Measurements from ENCODE around the gene FAM193B. TPM values are rescaled to one million over a fixed set of nuclear protein-coding genes. Genes with fewer than 3 reads are reported as not detected.

FAM193B gene
- total and polyA plus RNA-seq, 10 donors: 86.9 to 364 (median 134) TPM

DNA sequence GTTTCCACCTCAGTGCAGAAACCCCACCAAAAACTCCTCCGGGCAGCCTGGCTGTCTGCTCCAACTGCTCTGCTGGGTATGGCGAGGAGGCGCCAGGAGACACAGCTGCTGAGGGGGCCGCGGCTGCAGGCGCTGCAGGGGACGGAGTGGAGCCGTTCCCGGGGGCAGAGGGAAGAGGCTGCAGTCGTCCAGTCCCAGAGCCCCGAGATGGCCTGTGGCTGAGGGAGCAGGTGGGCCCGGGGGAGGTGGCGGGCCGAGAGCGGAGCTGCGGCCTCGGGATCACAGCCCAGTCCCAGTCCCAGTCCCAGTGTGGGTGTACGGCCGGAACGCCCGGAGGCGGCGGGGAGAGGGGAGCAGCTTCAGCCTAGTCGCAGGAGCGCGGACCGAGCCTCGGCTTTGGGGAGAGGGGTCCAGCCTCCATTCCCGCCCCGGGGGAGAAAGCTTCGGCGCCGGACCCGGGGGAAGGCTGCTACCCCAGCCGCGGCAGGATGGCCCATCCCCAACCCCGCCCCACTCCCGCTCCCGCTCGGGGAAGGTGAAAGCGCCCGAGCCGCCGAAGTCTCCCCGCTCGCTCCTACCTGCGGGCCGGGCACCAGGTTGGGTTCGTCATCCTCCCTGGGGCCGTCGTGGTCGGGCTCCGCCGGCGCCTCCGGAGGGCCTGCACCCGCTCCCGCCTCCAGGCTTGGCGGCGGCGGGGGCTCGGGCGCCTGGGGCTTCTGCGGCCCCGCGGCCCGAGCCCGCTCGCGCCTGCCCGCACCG lies 513 bp downstream of the FAM193B start:
- DNase-seq: peak; percentile 92
- TF ChIP-seq POLR2A (IDR thresholded peaks at IDR 0.05) (no peak), POLR2AphosphoS5 (IDR thresholded peaks at IDR 0.05) (peak in 1 of 3 donors; percentile 2), CTCF (IDR thresholded peaks at IDR 0.05 in 8 of 11, conservative IDR thresholded peaks at IDR 0.05 in 3 of 11) (no peak)
- H3K27me3 ChIP-seq (replicated peaks in 1 of 7): no peaks in the 10 kb centered on the region
- intact Hi-C loops (cut with DNase I; ENCODE audit: low total_unique reads): no loop called here
- H3K27ac ChIP-seq: peak overlapping the region; percentile 63 to 90 (median 84)
- peaks cover 0 to 27% (median 6%) of the 10 kb centered on the region in 6 donors for H3K36me3 ChIP-seq
- WGBS, 5 donors: 1% methylated on average over 29 to 72 of the region's 72 CpGs
- no peaks in the 10 kb centered on the region for H3K9me3 ChIP-seq
- peaks cover 17 to 60% (median 37%) of the 10 kb centered on the region in 6 donors for H3K4me1 ChIP-seq
- H3K4me3 ChIP-seq: peak overlapping the region; percentile 79 to 99 (median 88)

- WGBS, 5 donors: 57 to 70% (median 66%) methylated on average over 16 of the region's 16 CpGs
- peaks cover 0 to 29% (median 6%) of the 10 kb centered on the region in 6 donors for H3K36me3 ChIP-seq
- DNase-seq: peak; percentile 79
- TF ChIP-seq CTCF (IDR thresholded peaks at IDR 0.05 in 8 of 11, conservative IDR thresholded peaks at IDR 0.05 in 3 of 11) (no peak), POLR2A (IDR thresholded peaks at IDR 0.05) (no peak), POLR2AphosphoS5 (IDR thresholded peaks at IDR 0.05) (no peak)
- no peaks in the 10 kb centered on the region for H3K27me3 ChIP-seq (replicated peaks in 1 of 7)
- peak overlapping the region; percentile 79 to 99 (median 88) for H3K4me3 ChIP-seq
- H3K27ac ChIP-seq: peak overlapping the region in 7 of 8 donors; percentile 63 to 90 (median 85)
- intact Hi-C loops (cut with DNase I; ENCODE audit: low total_unique reads): no loop called here
- no peaks in the 10 kb centered on the region for H3K9me3 ChIP-seq
- peaks cover 17 to 69% (median 46%) of the 10 kb centered on the region in 6 donors for H3K4me1 ChIP-seq
These were observed 1.4 kb downstream of the FAM193B start for GRCh38 chr5:177552839-177553455.

GRCh38 chr5:177550122-177550521 lies 4.2 kb downstream of the FAM193B start:
- Histone ChIP-seq H3K27me3 (replicated peaks in 1 of 7) (no peaks in the 10 kb centered on the region), H3K36me3 (peaks cover 0 to 34% (median 6%) of the 10 kb centered on the region in 6 donors), H3K9me3 (no peaks in the 10 kb centered on the region), H3K4me1 (peaks cover 25 to 89% (median 65%) of the 10 kb centered on the region in 6 donors), H3K27ac (no peak overlapping the region), H3K4me3 (no peak overlapping the region)
- TF ChIP-seq CTCF (IDR thresholded peaks at IDR 0.05 in 8 of 11, conservative IDR thresholded peaks at IDR 0.05 in 3 of 11) (no peak), POLR2AphosphoS5 (IDR thresholded peaks at IDR 0.05) (no peak), POLR2A (IDR thresholded peaks at IDR 0.05) (no peak)
- no peak for DNase-seq
- intact Hi-C loops (cut with DNase I; ENCODE audit: low total_unique reads): no loop called here
- WGBS, 5 donors: 81 to 97% (median 91%) methylated on average over 1 of the region's 1 CpG

DNA sequence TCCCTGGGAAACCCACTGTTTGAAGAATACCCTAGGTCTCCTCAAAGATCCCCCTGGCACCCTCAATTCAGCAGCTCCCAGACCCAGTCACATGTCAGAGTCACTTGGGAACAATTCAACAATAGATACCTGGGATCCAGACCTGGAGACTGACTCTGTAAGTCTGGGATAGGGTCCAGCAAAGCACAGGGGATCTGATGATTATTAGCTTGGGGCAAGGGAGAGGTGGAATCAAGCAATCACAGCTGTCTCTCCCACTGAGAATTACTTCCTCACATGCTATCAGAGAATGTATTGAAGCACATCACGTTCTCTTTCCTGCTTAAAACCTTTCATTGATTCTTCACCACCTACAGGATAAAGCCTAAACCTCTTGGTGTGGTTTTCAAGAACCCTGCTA lies 5.9 kb downstream of the FAM193B start:
- Histone ChIP-seq H3K4me1 (peaks cover 22 to 94% (median 62%) of the 10 kb centered on the region in 6 donors), H3K27ac (peak overlapping the region in 1 of 8 donors; percentile 37), H3K4me3 (no peak overlapping the region), H3K36me3 (peaks cover 0 to 38% (median 6%) of the 10 kb centered on the region in 6 donors), H3K27me3 (replicated peaks in 1 of 7) (no peaks in the 10 kb centered on the region), H3K9me3 (no peaks in the 10 kb centered on the region)
- no peak for TF ChIP-seq POLR2AphosphoS5 (IDR thresholded peaks at IDR 0.05)
- TF ChIP-seq POLR2A (IDR thresholded peaks at IDR 0.05): no peak
- TF ChIP-seq CTCF (IDR thresholded peaks at IDR 0.05 in 8 of 11, conservative IDR thresholded peaks at IDR 0.05 in 3 of 11): no peak
- intact Hi-C loops (cut with DNase I; ENCODE audit: low total_unique reads): no loop called here
- WGBS, 5 donors: 48 to 74% (median 62%) methylated on average over 1 of the region's 1 CpG
- no peak for DNase-seq
